Kidney epithelial cell (primary cell): ENCODE data around the gene RHBDD2. TPM values are rescaled to one million over a fixed set of nuclear protein-coding genes. Genes with fewer than 3 reads are reported as not detected.
"Not testable (repeated sequence)": the region's sequence is repeated elsewhere in the genome, so short reads cannot be mapped to it uniquely, and the experiment has no call there.

Source experiments
- DNase-seq: peaks from one replicate; pipeline ENCODE4 v3.0.0-alpha.2; 2010; ENCODE audit warnings: low read depth
- H3K27me3 ChIP-seq: 2 replicates; pipeline ENCODE4 v1.6.0; 2011; ENCODE audit warnings: low read length; ENCODE audit not compliant: control insufficient read depth, insufficient read depth
- H3K36me3 ChIP-seq: 2 replicates; pipeline ENCODE4 v1.5.1; 2011; ENCODE audit warnings: low read length; ENCODE audit not compliant: control insufficient read depth, insufficient read depth
- H3K4me3 ChIP-seq: 2 replicates; pipeline ENCODE4 v1.5.1; 2011; ENCODE audit warnings: low read depth, mild to moderate bottlenecking, control low read depth, low read length
- CTCF ChIP-seq: IDR thresholded peaks from 2 replicates; pipeline ENCODE4 v1.5.1; 2011; ENCODE audit warnings: mild to moderate bottlenecking, moderate library complexity, low read length, control low read depth, inconsistent platforms; ENCODE audit not compliant: insufficient read depth, poor library complexity, severe bottlenecking
- total RNA-seq: library from RNA; depleted of rRNA; stranded (reverse); fragments of >200 nt; gene quantifications from 2 replicates; pipeline ENCODE4 v1.2.3, GENCODE V29; 2015

The RHBDD2 gene
- total RNA-seq, 1 donor from 2014 or later = 60.0 TPM

DNA sequence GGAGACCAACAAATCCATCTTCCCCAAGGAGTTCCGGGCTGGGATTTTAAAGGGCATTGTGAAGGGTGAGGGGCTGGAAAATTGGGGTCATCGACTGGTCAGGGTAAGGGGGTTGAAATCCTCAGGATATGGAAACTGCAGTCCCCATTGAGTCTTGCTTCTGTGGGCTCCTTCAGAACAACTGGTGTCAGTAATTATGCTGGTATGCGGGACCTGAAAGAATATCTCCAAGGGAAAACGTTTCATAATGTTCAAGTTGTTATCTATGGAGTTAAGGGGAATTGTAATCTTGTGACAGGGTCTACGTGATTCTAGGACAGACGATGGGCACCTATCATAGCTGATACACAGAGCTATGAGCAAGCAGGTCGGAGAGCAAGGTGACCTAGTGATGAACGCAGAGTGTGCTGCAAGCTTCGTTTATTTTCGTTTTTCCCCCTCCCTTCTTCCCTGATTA is 494 bp upstream of the RHBDD2 start:
- TF ChIP-seq CTCF = no peak
- DNase-seq = no peak
- Histone ChIP-seq H3K27me3 (no peaks in the 10 kb centered on the region), H3K4me3 (peak overlapping the region; percentile 20), H3K36me3 (no peaks in the 10 kb centered on the region)

DNA sequence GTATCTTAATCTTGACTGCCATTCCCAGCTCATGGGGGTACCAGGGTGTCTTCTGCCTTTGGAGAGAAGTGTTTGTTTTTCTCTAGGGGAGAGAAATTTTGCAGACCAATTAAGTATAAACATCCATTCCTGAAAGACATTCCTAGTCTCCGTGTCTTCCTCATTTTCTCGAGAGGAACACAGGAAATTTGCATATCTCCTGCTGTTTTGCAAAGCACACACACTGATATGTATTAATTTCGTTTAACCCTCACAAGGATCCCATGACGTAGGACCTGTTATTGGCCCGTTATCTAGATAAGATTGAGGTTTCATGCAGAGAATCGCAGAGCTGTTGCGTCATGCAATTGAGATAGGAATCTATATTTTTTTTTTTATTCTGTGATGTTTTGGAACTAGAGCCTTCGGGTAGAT is 944 bp downstream of the RHBDD2 start:
- H3K4me3 ChIP-seq = peak overlapping the region; percentile 94
- TF ChIP-seq CTCF = no peak
- no peaks in the 10 kb centered on the region for H3K36me3 ChIP-seq
- no peaks in the 10 kb centered on the region for H3K27me3 ChIP-seq
- no peak for DNase-seq

- no peak for DNase-seq
- no peak for TF ChIP-seq CTCF
- Histone ChIP-seq H3K27me3 (no peaks in the 10 kb centered on the region), H3K4me3 (peak overlapping the region; percentile 94), H3K36me3 (no peaks in the 10 kb centered on the region)
Measured at GRCh38 chr7:75880242-75880641, 1.4 kb downstream of the RHBDD2 start.

DNA sequence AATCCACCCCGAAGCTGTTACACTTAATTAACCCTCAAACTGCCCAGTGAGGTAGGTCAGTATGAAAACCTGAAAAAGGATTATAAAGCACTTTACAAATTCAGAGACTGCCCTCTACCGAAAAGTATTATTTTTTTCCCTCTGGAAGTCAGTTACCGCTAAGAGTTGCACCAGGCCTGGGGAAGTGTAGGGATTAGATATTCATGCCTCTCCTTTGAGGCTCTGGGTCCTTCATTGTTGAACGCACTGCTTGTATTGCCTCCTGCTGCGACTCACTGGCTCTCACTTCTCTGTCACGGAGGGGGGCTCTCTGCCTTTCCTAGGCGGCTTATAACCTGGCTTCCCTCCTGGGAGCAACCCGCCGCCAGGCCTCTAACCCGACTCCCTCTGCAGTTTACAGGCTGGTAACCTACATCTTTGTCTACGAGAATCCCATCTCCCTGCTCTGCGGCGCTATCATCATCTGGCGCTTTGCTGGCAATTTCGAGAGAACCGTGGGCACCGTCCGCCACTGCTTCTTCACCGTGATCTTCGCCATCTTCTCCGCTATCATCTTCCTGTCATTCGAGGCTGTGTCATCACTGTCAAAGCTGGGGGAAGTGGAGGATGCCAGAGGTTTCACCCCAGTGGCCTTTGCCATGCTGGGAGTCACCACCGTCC is 2.7 kb downstream of the RHBDD2 start:
- Histone ChIP-seq H3K27me3 (no peaks in the 10 kb centered on the region), H3K36me3 (no peaks in the 10 kb centered on the region), H3K4me3 (no peak overlapping the region)
- DNase-seq = no peak
- peak; percentile 13 for TF ChIP-seq CTCF

- H3K27me3 ChIP-seq, H3K36me3 ChIP-seq: not testable (repeated sequence)
Measured at GRCh38 chr7:75883265-75883824, 4.5 kb downstream of the RHBDD2 start.

DNA sequence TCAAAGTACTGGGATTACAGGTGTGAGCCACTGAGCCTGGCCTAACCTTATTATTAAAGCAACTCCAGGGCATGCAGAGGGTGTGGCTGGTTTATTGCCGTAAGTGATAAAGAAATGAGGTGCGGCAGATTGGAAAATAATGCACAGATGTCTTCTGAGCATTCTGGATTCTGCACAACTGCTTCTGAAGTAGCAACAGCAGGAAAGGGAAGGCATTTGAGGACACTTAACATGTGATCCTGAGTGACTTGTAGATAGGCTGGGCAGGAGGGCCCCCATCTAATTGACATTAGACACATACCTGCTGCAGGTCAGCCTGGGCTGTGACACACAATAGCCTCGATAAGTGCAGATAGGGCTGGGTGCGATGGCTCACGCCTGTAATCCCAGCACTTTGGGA is 5.6 kb downstream of the RHBDD2 start:
- Histone ChIP-seq H3K27me3 (no peaks in the 10 kb centered on the region), H3K36me3 (no peaks in the 10 kb centered on the region), H3K4me3 (no peak overlapping the region)
- no peak for TF ChIP-seq CTCF
- DNase-seq = no peak

More at GRCh38 chr7:75883265-75883824, 4.5 kb downstream of the RHBDD2 start:
- DNase-seq, H3K4me3 ChIP-seq: not testable (repeated sequence)
